Heart right ventricle (tissue), 16 donors: ENCODE results near the gene ROBO1. TPM values are rescaled to one million over a fixed set of nuclear protein-coding genes. Genes with fewer than 3 reads are reported as not detected.

Experiments used
- ATAC-seq, 8 donors: fragments of 200-7000 bp; cut with Tn5 transposase; one replicate each; pipeline ENCODE4 v1.9.1; 2020; ENCODE audit warnings: mild to moderate bottlenecking in 8 of 8, moderate library complexity in 8 of 8, moderate number of reproducible peaks in 1 of 8
- DNase-seq, 2 donors: peaks; one replicate each; pipeline ENCODE4 v3.0.0-alpha.2; 2020
- H3K27ac ChIP-seq, 10 donors: fragments of 200-600 bp; sonication (generic) in 2 of 10; one replicate each; pipeline versions ENCODE4 v1.5.0 to v1.8.0; 2020 to 2022; ENCODE audit warnings: mild to moderate bottlenecking in 3 of 10
- H3K27me3 ChIP-seq, 7 donors: fragments of 200-600 bp; one replicate each; pipeline ENCODE4 v1.8.0; 2021 to 2022; ENCODE audit warnings: mild to moderate bottlenecking in 2 of 7
- H3K36me3 ChIP-seq, 9 donors: fragments of 200-600 bp; sonication (generic) in 1 of 9; one replicate each; pipeline versions ENCODE4 v1.5.0 to v1.8.0; 2020 to 2022; ENCODE audit warnings: mild to moderate bottlenecking in 2 of 9
- H3K4me1 ChIP-seq, 9 donors: fragments of 200-600 bp; sonication (generic) in 1 of 9; one replicate each; pipeline versions ENCODE4 v1.5.0 to v1.8.0; 2020 to 2022; ENCODE audit warnings: mild to moderate bottlenecking in 4 of 9
- H3K4me3 ChIP-seq, 10 donors: fragments of 200-600 bp; sonication (generic) in 2 of 10; one replicate each; pipeline versions ENCODE4 v1.5.0 to v1.8.0; 2020 to 2022; ENCODE audit warnings: mild to moderate bottlenecking in 7 of 10, moderate library complexity in 2 of 10
- H3K9me3 ChIP-seq, 11 donors: fragments of 200-600 bp in 10 of 11; sonication (generic) in 2 of 11; one replicate each; pipeline versions ENCODE4 v1.5.0 to v1.8.0; 2013 to 2022; ENCODE audit warnings: mild to moderate bottlenecking in 2 of 11, control low read depth in 1 of 11, moderate library complexity in 1 of 11
- WGBS, 2 donors: extraction: QIAGEN DNeasy Blood & Tissue Kit; methylation state at CpG; one replicate each; pipeline ENCODE4 v1.1.7; 2013; ENCODE audit warnings: inconsistent platforms in 1 of 2; 5-methylcytosine and 5-hydroxymethylcytosine counted together
- intact Hi-C, 10 donors: fragments of 100-400 bp; cut with DNase I; formaldehyde crosslinking; loops; one replicate each; pipeline versions ENCODE4 v1.11.1 to v1.14.2; 2022
- polyA plus RNA-seq, 2 donors: library from polyadenylated mRNA; stranded (reverse); fragments of 200-250 nt; gene quantifications; one replicate each; pipeline ENCODE4 v1.2.3, GENCODE V29; 2013
- total RNA-seq, 10 donors: library from RNA; stranded (reverse); fragmentation: NEBNext Ultra II Directional in 3 of 10; extraction: Animal tissue kit (Norgen Biotek cat#: 25700) in 3 of 10; gene quantifications; one replicate each; pipeline versions ENCODE4 v1.2.1 to v1.2.4, GENCODE V29; 2021 to 2023
- TF ChIP-seq, protein P1 (sequence below), 9 donors: fragments of 200-600 bp; sonication (generic) in 2 of 9; IDR thresholded peaks; one replicate each; pipeline versions ENCODE4 v1.5.0 to v1.8.0; 2021 to 2022; ENCODE audit warnings: antibody characterized with exemption in 9 of 9, mild to moderate bottlenecking in 5 of 9, moderate library complexity in 1 of 9
- donor health status: Arrhythmogenic right ventricular cardiomyopathy.
- donor health status: ischemic (EF 13 %, LVEDD 7.1; RV severe dilation, severe dysfunction).
- donor health status: healthy with polysubstance abuse.
- donor health status: DM: no; HTN: yes; CAD: no.
- donor health status: DM: no; HTN: no; CAD: no.
- donor health status: ischemic (EF 25% LVEDD 6.9; RV normal size, moderate dysfunction).
- donor health status: ischemic (EF 25% LVEDD 5.7; RV mildly dilated, moderate dysfunction).
- donor health status: healthy.
- donor health status: DM: yes; HTN: yes; CAD: no.
- donor health status: Ischemic cardiomyopathy.
- donor health status: ischemic (EF 35%, LVEDD 5.7; RV mildly dilated, moderate dysfunction).
- donor health status: nonischemic (EF 11% LVEDD 7.7; RV severe dilation, severe dysfunction).
- donor health status: DM: yes; HTN: yes; CAD: no.
- donor health status: PGD.
- donor health status: ischemic (EF 29% LVEDD 5.4; RV normal size, mild dysfunction).
- donor health status: nonischemic (EF 23%, LVEDD 6.1; RV moderate dilation, normal function).

ROBO1 gene
- total and polyA plus RNA-seq, 12 donors = 2.8 to 13.9 (median 5.6) TPM

- Histone ChIP-seq H3K27me3 (no peaks in the 10 kb centered on the region), H3K36me3 (peaks cover 0 to 11% (median 0%) of the 10 kb centered on the region in 9 donors), H3K27ac (no peak overlapping the region), H3K4me3 (no peak overlapping the region), H3K4me1 (no peaks in the 10 kb centered on the region), H3K9me3 (no peaks in the 10 kb centered on the region)
- TF ChIP-seq, protein P1, sequence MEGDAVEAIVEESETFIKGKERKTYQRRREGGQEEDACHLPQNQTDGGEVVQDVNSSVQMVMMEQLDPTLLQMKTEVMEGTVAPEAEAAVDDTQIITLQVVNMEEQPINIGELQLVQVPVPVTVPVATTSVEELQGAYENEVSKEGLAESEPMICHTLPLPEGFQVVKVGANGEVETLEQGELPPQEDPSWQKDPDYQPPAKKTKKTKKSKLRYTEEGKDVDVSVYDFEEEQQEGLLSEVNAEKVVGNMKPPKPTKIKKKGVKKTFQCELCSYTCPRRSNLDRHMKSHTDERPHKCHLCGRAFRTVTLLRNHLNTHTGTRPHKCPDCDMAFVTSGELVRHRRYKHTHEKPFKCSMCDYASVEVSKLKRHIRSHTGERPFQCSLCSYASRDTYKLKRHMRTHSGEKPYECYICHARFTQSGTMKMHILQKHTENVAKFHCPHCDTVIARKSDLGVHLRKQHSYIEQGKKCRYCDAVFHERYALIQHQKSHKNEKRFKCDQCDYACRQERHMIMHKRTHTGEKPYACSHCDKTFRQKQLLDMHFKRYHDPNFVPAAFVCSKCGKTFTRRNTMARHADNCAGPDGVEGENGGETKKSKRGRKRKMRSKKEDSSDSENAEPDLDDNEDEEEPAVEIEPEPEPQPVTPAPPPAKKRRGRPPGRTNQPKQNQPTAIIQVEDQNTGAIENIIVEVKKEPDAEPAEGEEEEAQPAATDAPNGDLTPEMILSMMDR (IDR thresholded peaks at IDR 0.05) = peak; percentile 50 to 75 (median 70)
- ATAC-seq (no peak), DNase-seq (peak in 1 of 2 donors; percentile 28)
- WGBS, 2 donors = 51 to 55% methylated on average over 6 of the region's 6 CpGs
- intact Hi-C loops = loop anchor here in 8 of 10 donors (2.0 to 10.0 kb wide), 5 partner anchors 373 to 835 kb away; no protein-coding TSS in a partner anchor
These were observed 1108.3 kb downstream of the ROBO1 start for GRCh38 chr3:78659386-78659987.

GRCh38 chr3:78647726-78648125, 1120.1 kb downstream of the ROBO1 start:
- intact Hi-C loops = loop anchor here in 6 of 10 donors (5.0 kb wide), 1 partner anchor 1610 kb away; no protein-coding TSS in a partner anchor
- peaks cover 0 to 5% (median 0%) of the 10 kb centered on the region in 9 donors for H3K4me1 ChIP-seq
- no peak overlapping the region for H3K4me3 ChIP-seq
- 49 to 67% methylated on average over 2 of the region's 2 CpGs for WGBS, 2 donors
- no peaks in the 10 kb centered on the region for H3K9me3 ChIP-seq
- no peaks in the 10 kb centered on the region for H3K27me3 ChIP-seq
- no peak for DNase-seq
- peaks cover 0 to 3% (median 0%) of the 10 kb centered on the region in 9 donors for H3K36me3 ChIP-seq
- no peak for ATAC-seq
- TF ChIP-seq, protein P1 (IDR thresholded peaks at IDR 0.05) = no peak
- H3K27ac ChIP-seq = no peak overlapping the region

DNA sequence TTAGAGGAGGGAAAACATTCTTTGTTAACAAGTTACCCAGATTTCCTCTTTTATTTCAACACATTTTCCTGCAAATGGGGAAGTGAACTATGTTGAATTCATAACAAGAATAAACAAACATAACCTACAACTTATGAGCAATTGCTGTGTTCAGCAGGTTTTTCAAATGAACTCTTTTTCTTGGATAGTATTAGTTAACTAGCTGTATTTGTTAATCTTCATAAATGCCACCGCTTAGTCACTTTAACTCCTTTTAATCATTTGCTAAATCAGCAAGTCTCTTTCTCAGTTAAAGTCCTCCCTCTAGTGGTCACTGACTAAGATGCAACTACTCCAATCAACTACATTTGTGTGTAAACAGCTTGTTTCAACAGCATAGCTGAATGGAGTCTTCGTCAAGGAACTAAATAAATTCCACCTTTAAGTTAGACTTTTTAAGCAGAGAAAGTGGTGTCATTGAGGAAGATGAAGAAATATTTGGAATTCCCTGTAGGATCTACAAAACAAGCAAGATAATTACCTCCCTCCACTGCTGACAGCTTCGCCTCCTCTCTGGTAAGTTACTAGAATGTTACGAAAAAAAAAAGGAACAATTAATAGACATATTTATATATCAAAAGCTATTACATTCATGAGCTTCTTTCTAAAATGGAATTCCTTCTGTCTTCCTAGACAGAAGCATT, 1122.0 kb downstream of the ROBO1 start:
- intact Hi-C loops = loop anchor here in 6 of 10 donors (5.0 kb wide), 1 partner anchor 1608 kb away; no protein-coding TSS in a partner anchor
- Histone ChIP-seq H3K36me3 (no peaks in the 10 kb centered on the region), H3K9me3 (no peaks in the 10 kb centered on the region), H3K4me1 (peaks cover 0 to 5% (median 0%) of the 10 kb centered on the region in 9 donors), H3K27me3 (no peaks in the 10 kb centered on the region), H3K27ac (no peak overlapping the region), H3K4me3 (no peak overlapping the region)
- peak in 1 of 2 donors; percentile 18 for DNase-seq
- peak in 3 of 8 donors; percentile 49 to 63 (median 62) for ATAC-seq
- TF ChIP-seq, protein P1 (IDR thresholded peaks at IDR 0.05) = peak; percentile 68 to 88 (median 83)
- WGBS, 2 donors = 50 to 54% methylated on average over 4 of the region's 4 CpGs

GRCh38 chr3:78644847-78645246, 1123.0 kb downstream of the ROBO1 start:
- Histone ChIP-seq H3K36me3 (no peaks in the 10 kb centered on the region), H3K4me3 (no peak overlapping the region), H3K27ac (no peak overlapping the region), H3K4me1 (peaks cover 0 to 5% (median 0%) of the 10 kb centered on the region in 9 donors), H3K27me3 (no peaks in the 10 kb centered on the region), H3K9me3 (no peaks in the 10 kb centered on the region)
- 36 to 40% methylated on average over 1 of the region's 1 CpG for WGBS, 2 donors
- DNase-seq (no peak), ATAC-seq (no peak)
- TF ChIP-seq, protein P1 (IDR thresholded peaks at IDR 0.05) = no peak
- intact Hi-C loops = loop anchor here in 7 of 10 donors (5.0 kb wide), 2 partner anchors 1603 to 1608 kb away; partner anchors contain the start of gene ROBO2 (in 1 of the 7)
